HAP-1 (cell line): Measurements from ENCODE around the gene GDF2.

ENCODE experiments used
- DNase-seq, 2 experiments: peaks; one replicate each; pipeline ENCODE4 v3.0.0-alpha.2; 2016 to 2020; ENCODE audit warnings: low spot score in 2 of 2
- H3K27me3 ChIP-seq: fragments of 250-450 bp; sonication (Bioruptor Pico); 2 replicates; pipeline ENCODE4 v1.5.1; 2020; ENCODE audit warnings: low read depth, mild to moderate bottlenecking, moderate library complexity
- H3K36me3 ChIP-seq: fragments of 250-450 bp; sonication (Bioruptor Pico); replicated peaks from 2 replicates; pipeline ENCODE4 v1.5.1; 2020; ENCODE audit warnings: mild to moderate bottlenecking
- H3K4me1 ChIP-seq: fragments of 250-450 bp; sonication (Bioruptor Pico); 2 replicates; pipeline ENCODE4 v1.5.1; 2020; ENCODE audit warnings: mild to moderate bottlenecking
- H3K4me3 ChIP-seq: fragments of 250-450 bp; sonication (Bioruptor Pico); 2 replicates; pipeline ENCODE4 v1.5.1; 2020; ENCODE audit warnings: mild to moderate bottlenecking, moderate library complexity
- H3K9me3 ChIP-seq: fragments of 250-450 bp; sonication (Bioruptor Pico); 2 replicates; pipeline ENCODE4 v1.5.1; 2020; ENCODE audit warnings: mild to moderate bottlenecking, moderate library complexity
- in situ Hi-C: fragments of 300-500 bp; cut with MboI; formaldehyde crosslinking; loops from 3 replicates; pipeline ENCODE4 v1.14.3; 2020; ENCODE audit warnings: low sequenced_read_pairs, inconsistent platforms, mixed read lengths

GDF2 gene

GRCh38 chr10:47322300-47323061 is at the start of gene GDF2:
Gene GDF2, plus strand, starts transcription at chr10:47322454. Its CDS starts 215 bp downstream, at chr10:47322669.
- H3K9me3 ChIP-seq: no peaks in the 10 kb centered on the region
- no peaks in the 10 kb centered on the region for H3K36me3 ChIP-seq
- no peaks in the 10 kb centered on the region for H3K27me3 ChIP-seq
- no peak for DNase-seq
- no peak within 1 kb of the TSS for H3K4me3 ChIP-seq
- H3K4me1 ChIP-seq: no peaks in the 10 kb centered on the region
- in situ Hi-C loops: no loop called here

- Histone ChIP-seq H3K9me3 (no peaks in the 10 kb centered on the region), H3K27me3 (no peaks in the 10 kb centered on the region), H3K4me1 (no peaks in the 10 kb centered on the region), H3K36me3 (no peaks in the 10 kb centered on the region), H3K4me3 (no peak overlapping the region)
- in situ Hi-C loops: no loop called here
- DNase-seq: no peak
These were observed 46.2 kb upstream of the GDF2 start for GRCh38 chr10:47276071-47276470.

GRCh38 chr10:47276576-47277351 is 45.5 kb upstream of the GDF2 start:
- in situ Hi-C loops: no loop called here
- Histone ChIP-seq H3K9me3 (no peaks in the 10 kb centered on the region), H3K4me1 (no peaks in the 10 kb centered on the region), H3K4me3 (no peak overlapping the region), H3K27me3 (no peaks in the 10 kb centered on the region), H3K36me3 (no peaks in the 10 kb centered on the region)
- DNase-seq: no peak

- in situ Hi-C loops: no loop called here
- Histone ChIP-seq H3K36me3 (no peaks in the 10 kb centered on the region), H3K4me1 (no peaks in the 10 kb centered on the region), H3K27me3 (no peaks in the 10 kb centered on the region), H3K4me3 (no peak overlapping the region), H3K9me3 (no peaks in the 10 kb centered on the region)
- DNase-seq: no peak
These were observed 44.7 kb upstream of the GDF2 start for GRCh38 chr10:47277352-47278151.

- H3K9me3 ChIP-seq: no peaks in the 10 kb centered on the region
- no peaks in the 10 kb centered on the region for H3K4me1 ChIP-seq
- H3K4me3 ChIP-seq: no peak overlapping the region
- H3K27me3 ChIP-seq: no peaks in the 10 kb centered on the region
- in situ Hi-C loops: no loop called here
- H3K36me3 ChIP-seq: no peaks in the 10 kb centered on the region
- DNase-seq: no peak
These were observed 44.1 kb upstream of the GDF2 start for GRCh38 chr10:47278152-47278473.

- Histone ChIP-seq H3K4me1 (no peaks in the 10 kb centered on the region), H3K9me3 (no peaks in the 10 kb centered on the region), H3K27me3 (no peaks in the 10 kb centered on the region), H3K4me3 (no peak overlapping the region), H3K36me3 (no peaks in the 10 kb centered on the region)
- in situ Hi-C loops: no loop called here
- no peak for DNase-seq
These were observed 43.5 kb upstream of the GDF2 start for GRCh38 chr10:47278720-47279119.

GRCh38 chr10:47279276-47279675 is 43.0 kb upstream of the GDF2 start:
- Histone ChIP-seq H3K4me3 (no peak overlapping the region), H3K9me3 (no peaks in the 10 kb centered on the region), H3K36me3 (no peaks in the 10 kb centered on the region), H3K27me3 (no peaks in the 10 kb centered on the region), H3K4me1 (no peaks in the 10 kb centered on the region)
- in situ Hi-C loops: no loop called here
- DNase-seq: no peak

- no peak overlapping the region for H3K4me3 ChIP-seq
- in situ Hi-C loops: no loop called here
- no peaks in the 10 kb centered on the region for H3K36me3 ChIP-seq
- no peaks in the 10 kb centered on the region for H3K9me3 ChIP-seq
- H3K4me1 ChIP-seq: no peaks in the 10 kb centered on the region
- H3K27me3 ChIP-seq: no peaks in the 10 kb centered on the region
- DNase-seq: no peak
These were observed 40.1 kb upstream of the GDF2 start for GRCh38 chr10:47282005-47282656.

GRCh38 chr10:47282657-47283018 is 39.6 kb upstream of the GDF2 start:
- Histone ChIP-seq H3K27me3 (no peaks in the 10 kb centered on the region), H3K36me3 (no peaks in the 10 kb centered on the region)
- in situ Hi-C loops: no loop called here

GRCh38 chr10:47283101-47283630 is 39.1 kb upstream of the GDF2 start:
- H3K36me3 ChIP-seq: no peaks in the 10 kb centered on the region
- H3K4me1 ChIP-seq: no peaks in the 10 kb centered on the region
- in situ Hi-C loops: no loop called here
- no peaks in the 10 kb centered on the region for H3K9me3 ChIP-seq
- no peak overlapping the region for H3K4me3 ChIP-seq
- H3K27me3 ChIP-seq: no peaks in the 10 kb centered on the region
- no peak for DNase-seq

More at GRCh38 chr10:47282657-47283018, 39.6 kb upstream of the GDF2 start:
- Histone ChIP-seq H3K4me3 (no peak overlapping the region), H3K9me3 (no peaks in the 10 kb centered on the region), H3K4me1 (no peaks in the 10 kb centered on the region)
- DNase-seq: no peak

GRCh38 chr10:47283848-47284247 is 38.4 kb upstream of the GDF2 start:
- Histone ChIP-seq H3K36me3 (no peaks in the 10 kb centered on the region), H3K9me3 (no peaks in the 10 kb centered on the region), H3K4me1 (no peaks in the 10 kb centered on the region), H3K4me3 (no peak overlapping the region), H3K27me3 (no peaks in the 10 kb centered on the region)
- DNase-seq: no peak
- in situ Hi-C loops: no loop called here

- H3K27me3 ChIP-seq: no peaks in the 10 kb centered on the region
- no peaks in the 10 kb centered on the region for H3K4me1 ChIP-seq
- H3K36me3 ChIP-seq: no peaks in the 10 kb centered on the region
- no peak for DNase-seq
- in situ Hi-C loops: no loop called here
- no peak overlapping the region for H3K4me3 ChIP-seq
- no peaks in the 10 kb centered on the region for H3K9me3 ChIP-seq
These were observed 36.7 kb upstream of the GDF2 start for GRCh38 chr10:47285381-47286115.

GRCh38 chr10:47286116-47286505 is 36.1 kb upstream of the GDF2 start:
- H3K9me3 ChIP-seq: no peaks in the 10 kb centered on the region
- no peak for DNase-seq
- H3K4me3 ChIP-seq: no peak overlapping the region
- in situ Hi-C loops: no loop called here
- H3K36me3 ChIP-seq: no peaks in the 10 kb centered on the region
- no peaks in the 10 kb centered on the region for H3K4me1 ChIP-seq
- no peaks in the 10 kb centered on the region for H3K27me3 ChIP-seq
